ENCODE data around the gene CEBPG.

Gene CEBPG

DNA sequence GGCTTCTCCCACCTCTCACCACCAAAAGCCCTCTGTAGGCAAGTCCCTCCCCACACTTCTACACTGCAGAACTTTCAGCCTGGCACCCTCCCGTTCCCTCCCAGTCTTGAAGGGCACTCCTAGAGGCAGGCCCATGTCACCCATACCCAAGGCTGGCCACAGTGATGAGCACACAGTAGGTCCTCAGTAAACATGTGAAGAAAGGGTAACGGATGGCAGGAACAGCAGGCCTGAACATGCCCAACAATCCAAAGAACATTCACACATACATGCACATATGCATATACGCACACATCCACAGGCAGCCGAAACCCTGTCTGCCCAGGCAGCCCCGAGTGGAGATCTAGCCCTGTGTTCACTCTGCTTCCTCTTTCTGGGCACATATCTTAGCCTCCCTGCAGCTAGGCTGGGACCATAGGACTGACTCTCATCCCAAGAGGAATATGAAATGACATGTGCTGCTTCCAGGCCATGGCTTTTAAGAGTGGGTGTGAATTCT, 55.2 kb downstream of the CEBPG start:
- Mint-ChIP-seq H3K9me3 (no peaks in the 10 kb centered on the region), H3K36me3 (ENCODE audit: low read depth) (peaks cover under 1% of the 10 kb centered on the region), H3K27ac (no peak overlapping the region), H3K4me1 (ENCODE audit: low read depth) (no peaks in the 10 kb centered on the region), H3K27me3 (peaks cover 6% of the 10 kb centered on the region), H3K4me3 (no peak overlapping the region)
- intact Hi-C loops (cut with micrococcal nuclease) = no loop called here

DNA sequence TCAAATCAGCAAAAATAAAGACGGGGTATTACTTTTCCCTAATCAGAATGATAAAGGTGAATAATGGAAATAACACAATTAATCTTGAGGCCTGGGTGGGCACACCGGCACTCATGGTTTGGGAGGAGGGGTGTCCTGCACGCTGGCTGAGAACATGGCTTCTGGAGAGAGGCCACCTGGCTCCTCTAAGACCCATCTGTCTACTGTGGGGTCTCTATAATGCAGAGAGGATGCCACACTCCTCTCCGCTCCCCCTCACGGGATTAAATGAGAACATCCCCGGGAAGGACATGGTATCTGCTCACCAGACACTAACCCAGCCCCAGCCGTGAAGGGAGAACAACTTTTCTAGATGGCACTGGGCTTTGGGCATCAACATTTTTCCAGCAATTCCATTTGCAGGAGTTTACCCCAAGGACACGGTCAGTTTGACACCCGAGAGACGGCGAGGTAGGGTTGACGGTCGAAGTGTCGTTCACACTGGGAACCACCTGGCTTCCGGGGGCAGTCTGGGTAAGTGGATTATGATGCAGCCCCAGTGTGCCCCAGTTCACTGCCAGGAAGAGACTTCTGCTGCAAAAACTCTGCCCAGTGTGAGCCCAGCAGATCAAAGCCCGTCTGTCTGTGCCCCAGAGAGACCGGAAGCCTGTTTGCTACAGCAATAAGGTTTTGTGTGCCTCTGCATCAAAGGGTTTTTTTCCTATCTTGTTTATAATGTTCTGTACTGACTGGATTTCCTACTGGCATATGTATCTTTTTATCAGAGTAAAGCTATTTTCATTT, 56.6 kb downstream of the CEBPG start:
- Mint-ChIP-seq H3K4me1 (ENCODE audit: low read depth) (no peaks in the 10 kb centered on the region), H3K27me3 (peaks cover 6% of the 10 kb centered on the region), H3K9me3 (no peaks in the 10 kb centered on the region), H3K27ac (no peak overlapping the region), H3K36me3 (ENCODE audit: low read depth) (peaks cover 14% of the 10 kb centered on the region), H3K4me3 (no peak overlapping the region)
- intact Hi-C loops (cut with micrococcal nuclease) = loop anchor here (1.0 kb wide), 1 partner anchor 341 kb away; no protein-coding TSS in a partner anchor

DNA sequence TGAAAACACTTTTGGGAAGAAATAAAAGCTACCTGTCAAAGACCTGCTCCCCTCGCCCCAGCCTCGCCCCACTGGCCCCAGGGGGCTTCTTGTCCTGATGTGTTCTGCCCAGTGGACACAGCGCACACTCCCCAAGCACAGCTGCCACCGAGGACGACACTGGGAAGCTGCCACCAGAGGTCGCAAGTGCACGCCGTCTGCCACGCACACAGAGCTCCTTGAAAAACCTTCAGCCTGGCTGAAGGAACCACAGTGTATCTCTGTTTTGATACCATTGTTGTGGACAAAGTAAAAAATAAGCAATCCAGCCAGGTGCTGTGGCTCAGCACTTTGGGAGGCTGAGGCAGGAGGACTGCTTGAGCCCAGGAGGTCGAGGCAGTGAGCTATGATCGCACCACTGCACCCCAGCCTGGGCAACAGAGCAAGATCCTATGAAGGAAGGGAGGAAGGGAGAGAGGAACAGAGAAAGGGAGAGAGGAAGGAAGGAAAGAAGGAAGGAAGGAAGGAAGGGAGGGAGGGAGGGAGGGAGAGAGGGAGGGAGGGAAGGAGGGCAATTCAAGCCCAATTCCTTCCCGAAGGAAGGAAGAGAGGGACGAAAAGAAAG, 57.3 kb downstream of the CEBPG start:
- no peak overlapping the region for H3K27ac Mint-ChIP-seq
- intact Hi-C loops (cut with micrococcal nuclease) = loop anchor here (1.0 kb wide), 1 partner anchor 341 kb away; no protein-coding TSS in a partner anchor
- peaks cover 6% of the 10 kb centered on the region for H3K27me3 Mint-ChIP-seq
- no peaks in the 10 kb centered on the region for H3K9me3 Mint-ChIP-seq
- peaks cover 4% of the 10 kb centered on the region for H3K4me1 Mint-ChIP-seq (ENCODE audit: low read depth)
- no peak overlapping the region for H3K4me3 Mint-ChIP-seq
- H3K36me3 Mint-ChIP-seq (ENCODE audit: low read depth) = peaks cover 17% of the 10 kb centered on the region

GRCh38 chr19:33432015-33432414, 58.5 kb downstream of the CEBPG start:
- no peak overlapping the region for H3K4me3 Mint-ChIP-seq
- H3K36me3 Mint-ChIP-seq (ENCODE audit: low read depth) = peaks cover 26% of the 10 kb centered on the region
- intact Hi-C loops (cut with micrococcal nuclease) = no loop called here
- peaks cover 6% of the 10 kb centered on the region for H3K4me1 Mint-ChIP-seq (ENCODE audit: low read depth)
- H3K9me3 Mint-ChIP-seq = no peaks in the 10 kb centered on the region
- H3K27ac Mint-ChIP-seq = no peak overlapping the region
- H3K27me3 Mint-ChIP-seq = peaks cover 6% of the 10 kb centered on the region

Measured in dendritic cell treated with granulocyte-macrophage colony-stimulating factor and Interleukin-4, amounts not matched to agents 40 ng/mL and 50 ng/mL, for 4 days (primary cell).